ENCODE results near the gene THRAP3. TPM values are rescaled to one million over a fixed set of nuclear protein-coding genes. Genes with fewer than 3 reads are reported as not detected.

Gene THRAP3
- total RNA-seq, 1 experiment from 2014 or later = 55.7 TPM

GRCh38 chr1:36268981-36269380 lies 44.7 kb downstream of the THRAP3 start:
- Histone ChIP-seq H3F3A (ENCODE audit: low read length, unreplicated experiment) (no peaks in the 10 kb centered on the region), H3K27me3 (ENCODE audit: low read length) (no peaks in the 10 kb centered on the region), H3K27ac (ENCODE audit: low read length) (no peak overlapping the region), H3K9ac (ENCODE audit: low read length) (no peak overlapping the region), H3K9me2 (replicated peaks; ENCODE audit: low read length) (no peaks in the 10 kb centered on the region), H3K9me3 (ENCODE audit: low read length) (no peaks in the 10 kb centered on the region), H3K79me2 (ENCODE audit: low read length) (peaks cover 80% of the 10 kb centered on the region), H4K20me1 (ENCODE audit: low read length) (peaks cover 10% of the 10 kb centered on the region; the same call in 1 of the 2 replicates), H3K36me3 (ENCODE audit: low read depth, low read length) (peaks cover 35% of the 10 kb centered on the region; the same call in 1 of the 2 replicates), H3K4me2 (ENCODE audit: low read length) (no peak overlapping the region), H3K4me3 (ENCODE audit: low read length) (no peak overlapping the region), H3K4me1 (ENCODE audit: insufficient read depth, low read length) (no peaks in the 10 kb centered on the region), H2AFZ (ENCODE audit: low read length) (no peak overlapping the region)
- intact Hi-C loops (cut with micrococcal nuclease) = no loop called here
- CTCF ChIA-PET = no interaction called here
- ATAC-seq (no peak), DNase-seq (no peak)
- BruUV-seq (replicated peaks) = no TSS peak
- no peak for TF ChIP-seq EZH2 (IDR thresholded peaks at IDR 0.05; ENCODE audit: low read length, unreplicated experiment)
- no peak for TF ChIP-seq CTCF (conservative IDR thresholded peaks at IDR 0.05; ENCODE audit: low read depth, low read length)
- no peak for TF ChIP-seq EZH2phosphoT487 (IDR thresholded peaks at IDR 0.05; ENCODE audit: borderline replicate concordance, low read length)
- POLR2A ChIA-PET (ENCODE audit: unreplicated experiment) = interaction anchor here (0.7 kb wide), 2 partner anchors 15 to 45 kb away, joined by 3 read pairs; no protein-coding TSS in a partner anchor

- DNase-seq (no peak), ATAC-seq (peak; percentile 56)
- no peaks in the 10 kb centered on the region for H3K9me3 ChIP-seq (ENCODE audit: low read length)
- H3K36me3 ChIP-seq (ENCODE audit: low read depth, low read length) = peaks cover 39% of the 10 kb centered on the region; the same call in 1 of the 2 replicates
- no peak overlapping the region for H3K4me2 ChIP-seq (ENCODE audit: low read length)
- ChIA-PET POLR2A (ENCODE audit: unreplicated experiment) (interaction anchor here (0.7 kb wide), 2 partner anchors 16 to 46 kb away, joined by 3 read pairs; no protein-coding TSS in a partner anchor), CTCF (interaction anchor here (1.3 kb wide), 1 partner anchor 31 kb away, joined by 3 read pairs; no protein-coding TSS in a partner anchor)
- intact Hi-C loops (cut with micrococcal nuclease) = no loop called here
- H3K27ac ChIP-seq (ENCODE audit: low read length) = no peak overlapping the region
- BruUV-seq (replicated peaks) = no TSS peak
- H3F3A ChIP-seq (ENCODE audit: low read length, unreplicated experiment) = no peaks in the 10 kb centered on the region
- H3K9me2 ChIP-seq (replicated peaks; ENCODE audit: low read length) = no peaks in the 10 kb centered on the region
- no peak for TF ChIP-seq CTCF (conservative IDR thresholded peaks at IDR 0.05; ENCODE audit: low read depth, low read length)
- no peak for TF ChIP-seq EZH2 (IDR thresholded peaks at IDR 0.05; ENCODE audit: low read length, unreplicated experiment)
- TF ChIP-seq EZH2phosphoT487 (IDR thresholded peaks at IDR 0.05; ENCODE audit: borderline replicate concordance, low read length) = no peak
- no peak overlapping the region for H2AFZ ChIP-seq (ENCODE audit: low read length)
- H3K79me2 ChIP-seq (ENCODE audit: low read length) = peaks cover 80% of the 10 kb centered on the region
- no peaks in the 10 kb centered on the region for H3K27me3 ChIP-seq (ENCODE audit: low read length)
- H3K4me1 ChIP-seq (ENCODE audit: insufficient read depth, low read length) = no peaks in the 10 kb centered on the region
- no peak overlapping the region for H3K9ac ChIP-seq (ENCODE audit: low read length)
- H4K20me1 ChIP-seq (ENCODE audit: low read length) = peaks cover 6% of the 10 kb centered on the region; the same call in 1 of the 2 replicates
- H3K4me3 ChIP-seq (ENCODE audit: low read length) = no peak overlapping the region
Measured at GRCh38 chr1:36269408-36269838, 45.2 kb downstream of the THRAP3 start.

- H3K9me3 ChIP-seq (ENCODE audit: low read length) = no peaks in the 10 kb centered on the region
- H3K9ac ChIP-seq (ENCODE audit: low read length) = no peak overlapping the region
- DNase-seq = no peak
- TF ChIP-seq CTCF (conservative IDR thresholded peaks at IDR 0.05; ENCODE audit: low read depth, low read length) = no peak
- no peak for TF ChIP-seq EZH2 (IDR thresholded peaks at IDR 0.05; ENCODE audit: low read length, unreplicated experiment)
- no peak for TF ChIP-seq EZH2phosphoT487 (IDR thresholded peaks at IDR 0.05; ENCODE audit: borderline replicate concordance, low read length)
- no peaks in the 10 kb centered on the region for H3F3A ChIP-seq (ENCODE audit: low read length, unreplicated experiment)
- CTCF ChIA-PET = no interaction called here
- no peaks in the 10 kb centered on the region for H3K4me1 ChIP-seq (ENCODE audit: insufficient read depth, low read length)
- H3K36me3 ChIP-seq (ENCODE audit: low read depth, low read length) = peaks cover 39% of the 10 kb centered on the region; the same call in 1 of the 2 replicates
- no peaks in the 10 kb centered on the region for H3K9me2 ChIP-seq (replicated peaks; ENCODE audit: low read length)
- H3K4me2 ChIP-seq (ENCODE audit: low read length) = no peak overlapping the region
- no peaks in the 10 kb centered on the region for H4K20me1 ChIP-seq (ENCODE audit: low read length)
- ATAC-seq = no peak
- no peak overlapping the region for H3K27ac ChIP-seq (ENCODE audit: low read length)
- H2AFZ ChIP-seq (ENCODE audit: low read length) = no peak overlapping the region
- POLR2A ChIA-PET (ENCODE audit: unreplicated experiment) = no interaction called here
- H3K27me3 ChIP-seq (ENCODE audit: low read length) = no peaks in the 10 kb centered on the region
- H3K79me2 ChIP-seq (ENCODE audit: low read length) = peaks cover 56% of the 10 kb centered on the region
- BruUV-seq (replicated peaks) = no TSS peak
- H3K4me3 ChIP-seq (ENCODE audit: low read length) = no peak overlapping the region
- intact Hi-C loops (cut with micrococcal nuclease) = no loop called here
Measured at GRCh38 chr1:36273024-36273423, 48.8 kb downstream of the THRAP3 start.

Measured in PC-3 (cell line).